Panc1 (cell line): ENCODE measurements around the gene STKLD1. TPM values are rescaled to one million over a fixed set of nuclear protein-coding genes. Genes with fewer than 3 reads are reported as not detected.

Experiments
- ATAC-seq: fragments of 200-7000 bp; cut with Tn5 transposase; 2 replicates; pipeline ENCODE4 v1.9.1; 2020; ENCODE audit warnings: mild to moderate bottlenecking, moderate library complexity
- BruUV-seq: library from RNA; stranded (reverse); fragments of 400-500 nt; replicated peaks from 2 replicates; lab custom pipeline; 2021; lab: Mats Ljungman, UMichigan
- CTCF ChIA-PET: fragments of 300-600 bp; sonication (Branson Sonifier 250); formaldehyde crosslinking; loops from one replicate; lab custom pipeline; 2022; ENCODE audit warnings: antibody characterized with exemption; lab: Charles Lee
- POLR2A ChIA-PET: fragments of 300-600 bp; sonication (Branson Sonifier 250); formaldehyde crosslinking; loops from one replicate; lab custom pipeline; 2022; ENCODE audit warnings: antibody characterized with exemption; lab: Charles Lee
- DNase-seq: peaks from one replicate; pipeline ENCODE4 v3.0.0-alpha.2; 2010; ENCODE audit warnings: low read depth, low spot score
- H3K27ac ChIP-seq: 2 replicates; pipeline ENCODE4 v1.5.1; 2011; ENCODE audit warnings: mild to moderate bottlenecking, low read length, inconsistent platforms
- H3K27me3 ChIP-seq: fragments of 200-500 bp; sonication (Bioruptor generic); 2 replicates; pipeline ENCODE4 v1.6.0; 2014; ENCODE audit warnings: low read length, inconsistent platforms; ENCODE audit not compliant: control insufficient read depth, insufficient read depth
- H3K36me3 ChIP-seq: fragments of 200-500 bp; sonication (Bioruptor generic); 2 replicates; pipeline ENCODE4 v1.5.1; 2014; ENCODE audit warnings: inconsistent platforms, mild to moderate bottlenecking, low read length, moderate library complexity; ENCODE audit not compliant: control insufficient read depth, insufficient read depth
- H3K4me1 ChIP-seq: 2 replicates; pipeline ENCODE4 v1.5.1; 2011; ENCODE audit warnings: inconsistent platforms, mild to moderate bottlenecking, low read length, moderate library complexity; ENCODE audit not compliant: control insufficient read depth, insufficient read depth
- H3K4me3 ChIP-seq, 2 experiments: 2 replicates each; pipeline ENCODE4 v1.5.1; 2011 to 2012; ENCODE audit warnings: low read depth in 2 of 2, low read length in 2 of 2, mild to moderate bottlenecking in 2 of 2, inconsistent platforms in 1 of 2, moderate library complexity in 1 of 2
- H3K9me3 ChIP-seq: fragments of 200-500 bp; sonication (Bioruptor generic); 2 replicates; pipeline ENCODE4 v1.5.1; 2014; ENCODE audit warnings: low read depth, mild to moderate bottlenecking, inconsistent platforms, low read length, moderate library complexity; ENCODE audit not compliant: control insufficient read depth, insufficient read depth
- POLR2AphosphoS5 ChIP-seq: IDR thresholded peaks from 2 replicates; pipeline ENCODE4 v1.6.1; 2012; ENCODE audit warnings: mild to moderate bottlenecking, low read depth, low read length, moderate library complexity
- REST ChIP-seq, 2 experiments: IDR thresholded peaks; 2 replicates each; pipeline ENCODE4 v1.6.1; 2011 to 2012; ENCODE audit warnings: low read depth in 2 of 2, control low read depth in 1 of 2, low read length in 1 of 2, mild to moderate bottlenecking in 1 of 2, moderate library complexity in 1 of 2; ENCODE audit not compliant: insufficient read depth in 1 of 2
- SIN3A ChIP-seq: IDR thresholded peaks from 2 replicates; pipeline ENCODE4 v1.6.1; 2012; ENCODE audit warnings: low read depth, mild to moderate bottlenecking, low read length, moderate library complexity, borderline replicate concordance; ENCODE audit not compliant: insufficient read depth
- TCF7L2 ChIP-seq: IDR thresholded peaks from 2 replicates; pipeline ENCODE4 v1.6.1; 2011; ENCODE audit warnings: mild to moderate bottlenecking, low read depth, low read length, inconsistent platforms
- in situ Hi-C: cut with HindIII; loops from 2 replicates; pipeline ENCODE4 v1.10.0; 2016; ENCODE audit warnings: low sequenced_read_pairs, low pct_unique_long_range_greater_than_20kb
- intact Hi-C: fragments of 100-400 bp; cut with micrococcal nuclease; formaldehyde crosslinking; loops from one replicate; pipeline ENCODE4 v1.10.0; 2022; ENCODE audit not compliant: unreplicated experiment
- total RNA-seq: library from RNA; stranded (reverse); gene quantifications from one replicate; pipeline ENCODE4 v1.2.1, GENCODE V29; 2021; ENCODE audit not compliant: unreplicated experiment
- TF ChIP-seq, protein P1 (sequence below): fragments of 450-650 bp; IDR thresholded peaks from 2 replicates; pipeline ENCODE4 v1.5.1; 2017; ENCODE audit warnings: mild to moderate bottlenecking

Gene STKLD1
- total RNA-seq, 1 experiment from 2014 or later: 0.74 TPM

DNA sequence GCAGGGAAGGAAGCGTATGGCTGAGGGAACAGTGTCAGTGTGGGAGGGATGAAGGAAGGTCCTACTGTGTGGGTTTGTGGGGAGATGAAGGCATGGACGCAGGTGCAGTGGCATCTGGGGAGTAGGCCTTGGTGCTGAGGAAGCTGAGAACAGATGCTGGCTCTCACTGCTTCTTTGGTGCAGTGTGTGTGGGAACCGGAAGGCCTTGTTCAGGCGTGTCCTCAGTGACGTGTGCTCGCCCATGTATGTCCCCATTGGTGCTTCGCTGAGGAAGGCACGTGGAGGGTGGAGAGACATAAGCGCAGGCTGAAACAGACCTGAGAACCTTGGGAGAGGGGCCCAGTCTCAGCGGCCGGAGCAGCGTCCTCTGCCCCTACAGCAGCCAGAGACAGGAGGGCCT lies 64.7 kb downstream of the STKLD1 start:
- ATAC-seq: no peak
- Histone ChIP-seq H3K27me3 (no peaks in the 10 kb centered on the region), H3K4me1 (no peaks in the 10 kb centered on the region), H3K9me3 (no peaks in the 10 kb centered on the region), H3K27ac (no peak overlapping the region), H3K4me3 (no peak overlapping the region), H3K36me3 (no peaks in the 10 kb centered on the region)
- POLR2A ChIA-PET: no interaction called here
- intact Hi-C loops (no loop called here), in situ Hi-C loops (no loop called here)
- CTCF ChIA-PET: no interaction called here
- no peak for DNase-seq
- BruUV-seq: no TSS peak
- no peak for TF ChIP-seq TCF7L2
- no peak for TF ChIP-seq POLR2AphosphoS5
- TF ChIP-seq SIN3A: no peak
- TF ChIP-seq REST (IDR thresholded peaks at IDR 0.05; ENCODE audit: insufficient read depth in 1 of 2, low read depth in 2 of 2, low read length in 1 of 2): no peak
- TF ChIP-seq, protein P1, sequence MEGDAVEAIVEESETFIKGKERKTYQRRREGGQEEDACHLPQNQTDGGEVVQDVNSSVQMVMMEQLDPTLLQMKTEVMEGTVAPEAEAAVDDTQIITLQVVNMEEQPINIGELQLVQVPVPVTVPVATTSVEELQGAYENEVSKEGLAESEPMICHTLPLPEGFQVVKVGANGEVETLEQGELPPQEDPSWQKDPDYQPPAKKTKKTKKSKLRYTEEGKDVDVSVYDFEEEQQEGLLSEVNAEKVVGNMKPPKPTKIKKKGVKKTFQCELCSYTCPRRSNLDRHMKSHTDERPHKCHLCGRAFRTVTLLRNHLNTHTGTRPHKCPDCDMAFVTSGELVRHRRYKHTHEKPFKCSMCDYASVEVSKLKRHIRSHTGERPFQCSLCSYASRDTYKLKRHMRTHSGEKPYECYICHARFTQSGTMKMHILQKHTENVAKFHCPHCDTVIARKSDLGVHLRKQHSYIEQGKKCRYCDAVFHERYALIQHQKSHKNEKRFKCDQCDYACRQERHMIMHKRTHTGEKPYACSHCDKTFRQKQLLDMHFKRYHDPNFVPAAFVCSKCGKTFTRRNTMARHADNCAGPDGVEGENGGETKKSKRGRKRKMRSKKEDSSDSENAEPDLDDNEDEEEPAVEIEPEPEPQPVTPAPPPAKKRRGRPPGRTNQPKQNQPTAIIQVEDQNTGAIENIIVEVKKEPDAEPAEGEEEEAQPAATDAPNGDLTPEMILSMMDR: no peak

- Histone ChIP-seq H3K27me3 (no peaks in the 10 kb centered on the region), H3K4me3 (no peak overlapping the region), H3K36me3 (no peaks in the 10 kb centered on the region), H3K4me1 (no peaks in the 10 kb centered on the region), H3K27ac (no peak overlapping the region), H3K9me3 (no peaks in the 10 kb centered on the region)
- no TSS peak for BruUV-seq
- DNase-seq (no peak), ATAC-seq (no peak)
- in situ Hi-C loops: no loop called here
- TF ChIP-seq TCF7L2 (no peak), SIN3A (no peak), POLR2AphosphoS5 (no peak), REST (IDR thresholded peaks at IDR 0.05; ENCODE audit: insufficient read depth in 1 of 2, low read depth in 2 of 2, low read length in 1 of 2) (no peak)
- TF ChIP-seq, protein P1: no peak
- intact Hi-C loops: no loop called here
- POLR2A ChIA-PET: no interaction called here
- CTCF ChIA-PET: interaction anchor here (0.6 kb wide), 1 partner anchor 542 kb away, joined by 4 read pairs; no protein-coding TSS in a partner anchor
These were observed 65.4 kb downstream of the STKLD1 start for GRCh38 chr9:133441571-133441970.
